NT2/D1 (cell line): ENCODE measurements around the gene ZNF652.
A peak's percentile ranks its signal among the peaks of the same experiment; 100 is the strongest.
"Not testable (repeated sequence)": the region's sequence is repeated elsewhere in the genome, so short reads cannot be mapped to it uniquely, and the experiment has no call there.

Experiments used
- DNase-seq: peaks from one replicate; pipeline ENCODE4 v3.0.0-alpha.2; 2011; ENCODE audit warnings: low read depth, low spot score
- H3K27me3 ChIP-seq: 2 replicates; pipeline ENCODE4 v1.6.0; 2011; ENCODE audit warnings: mild to moderate bottlenecking; ENCODE audit not compliant: insufficient read length, insufficient read depth
- H3K36me3 ChIP-seq: 2 replicates; pipeline ENCODE4 v1.6.1; 2011; ENCODE audit warnings: mild to moderate bottlenecking, low read length, mixed read lengths; ENCODE audit not compliant: insufficient read depth, insufficient read length
- H3K4me1 ChIP-seq: 2 replicates; pipeline ENCODE4 v1.5.1; 2011; ENCODE audit not compliant: insufficient read depth, insufficient read length
- H3K4me3 ChIP-seq: 2 replicates; pipeline ENCODE4 v1.5.1; 2011; ENCODE audit warnings: low read depth; ENCODE audit not compliant: insufficient read length
- H3K9ac ChIP-seq: 2 replicates; pipeline ENCODE4 v1.6.0; 2011; ENCODE audit warnings: low read depth; ENCODE audit not compliant: insufficient read length
- H3K9me3 ChIP-seq: 2 replicates; pipeline ENCODE4 v1.5.1; 2011; ENCODE audit warnings: mild to moderate bottlenecking, low read length; ENCODE audit not compliant: insufficient read depth
- SUZ12 ChIP-seq: IDR thresholded peaks from 2 replicates; pipeline ENCODE4 v1.6.1; 2011; ENCODE audit not compliant: insufficient read length, insufficient read depth; ENCODE audit errors: extremely low read depth
- YY1 ChIP-seq: IDR thresholded peaks from 2 replicates; pipeline ENCODE4 v1.6.1; 2011; ENCODE audit not compliant: insufficient read length, insufficient read depth
- ZNF274 ChIP-seq: IDR thresholded peaks from 2 replicates; pipeline ENCODE4 v1.6.1; 2011; ENCODE audit warnings: mild to moderate bottlenecking, low read depth, low read length

The ZNF652 gene

DNA sequence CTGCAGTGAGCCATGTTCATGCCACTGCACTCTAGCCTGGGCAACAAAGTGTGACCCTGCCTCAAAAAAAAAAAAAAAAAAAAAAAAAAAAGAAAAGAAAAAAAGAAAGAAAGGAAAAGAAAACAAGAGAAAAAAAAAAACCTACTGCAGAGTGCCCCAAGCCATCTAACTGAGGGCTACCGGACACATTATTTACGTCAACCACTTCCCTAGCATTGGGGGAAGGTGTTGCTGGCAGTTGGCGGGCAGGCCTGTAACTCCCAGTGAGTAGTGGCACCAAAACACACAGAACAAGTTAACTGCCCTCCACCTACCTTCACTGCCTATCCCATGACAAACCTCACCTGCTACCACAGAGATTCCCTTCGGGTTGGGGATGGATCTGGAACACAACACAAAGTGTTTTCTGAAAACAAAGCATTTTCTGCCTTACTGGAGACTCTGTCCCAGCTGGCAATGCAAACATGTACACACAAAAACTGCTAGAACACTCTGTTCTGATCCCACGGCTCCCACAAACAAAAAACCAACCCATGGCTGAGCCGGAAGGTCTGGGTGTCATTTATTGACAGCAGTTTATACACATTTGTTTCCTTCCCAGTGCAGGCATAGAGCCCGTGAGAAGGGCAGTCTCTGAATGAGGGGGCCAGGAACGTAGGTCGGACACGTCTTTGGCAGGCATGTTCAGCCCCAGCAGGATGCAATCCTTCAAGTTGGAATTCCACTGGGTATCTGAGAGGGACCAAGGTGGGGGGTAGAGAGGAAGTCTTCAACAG lies 41.7 kb upstream of the ZNF652 start:
- TF ChIP-seq ZNF274 = no peak
- TF ChIP-seq SUZ12 = no peak
- TF ChIP-seq YY1 = no peak
- Histone ChIP-seq H3K4me1 (peaks cover 2% of the 10 kb centered on the region), H3K9me3 (no peaks in the 10 kb centered on the region), H3K27me3 (no peaks in the 10 kb centered on the region), H3K4me3 (no peak overlapping the region), H3K9ac (no peak overlapping the region), H3K36me3 (peaks cover 70% of the 10 kb centered on the region)
- no peak for DNase-seq

DNA sequence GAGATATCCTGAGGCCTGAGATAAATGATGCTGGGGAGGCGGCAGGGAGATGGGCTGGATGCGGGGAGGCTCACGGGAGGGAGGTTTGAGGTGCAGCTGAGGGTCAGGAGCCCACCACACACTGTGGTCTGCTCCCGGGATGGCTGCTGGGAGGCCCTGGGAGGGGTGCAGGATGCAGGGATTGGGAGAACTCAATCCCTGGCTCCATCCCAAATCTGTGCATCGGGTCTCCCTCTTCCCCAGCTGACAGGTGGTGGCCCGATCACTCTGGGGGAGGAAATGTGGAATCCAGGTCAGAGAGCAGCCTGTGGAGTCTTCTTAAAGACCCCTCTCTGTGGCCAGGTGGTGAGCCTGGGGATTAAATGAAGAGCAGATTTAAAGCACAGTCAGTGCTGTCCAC lies 40.7 kb upstream of the ZNF652 start:
- Histone ChIP-seq H3K4me1 (no peaks in the 10 kb centered on the region), H3K36me3 (peaks cover 60% of the 10 kb centered on the region), H3K4me3 (no peak overlapping the region), H3K9ac (peak overlapping the region; percentile 9), H3K9me3 (no peaks in the 10 kb centered on the region), H3K27me3 (no peaks in the 10 kb centered on the region)
- no peak for DNase-seq
- TF ChIP-seq SUZ12 = no peak
- no peak for TF ChIP-seq ZNF274
- TF ChIP-seq YY1 = no peak

DNA sequence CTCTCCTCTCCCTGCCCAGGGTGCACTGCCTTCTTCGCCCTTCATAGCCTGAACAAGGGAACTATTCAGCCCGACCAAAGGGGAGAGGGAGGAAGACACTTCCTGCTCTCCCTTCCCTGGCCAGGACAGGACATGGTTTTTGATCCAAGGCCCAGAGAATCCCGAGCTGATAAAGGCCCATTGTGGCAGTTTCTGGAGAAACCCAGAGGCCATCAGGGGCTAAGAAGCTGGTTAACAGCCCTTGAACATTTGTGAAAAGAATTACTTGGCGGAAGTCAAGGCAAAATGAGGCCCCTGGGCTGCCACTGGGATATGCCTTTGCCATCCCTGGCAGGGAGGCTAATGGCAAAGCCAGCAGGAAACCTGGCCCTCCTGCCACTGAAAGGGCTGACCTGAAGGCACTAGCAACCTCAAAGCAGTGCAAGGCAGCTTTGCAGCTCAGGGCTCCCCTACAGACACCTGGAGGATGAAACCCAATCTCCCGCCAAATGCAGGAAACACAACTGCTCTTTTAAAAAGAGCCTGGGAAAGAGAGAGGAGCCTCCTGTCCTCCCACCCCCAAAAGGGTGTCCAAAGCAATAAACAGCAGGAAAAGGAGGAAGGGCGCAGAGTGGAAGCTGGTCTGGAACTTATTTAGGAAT lies 40.0 kb upstream of the ZNF652 start:
- DNase-seq = no peak
- peaks cover 53% of the 10 kb centered on the region for H3K36me3 ChIP-seq
- peaks cover 2% of the 10 kb centered on the region for H3K4me1 ChIP-seq
- no peaks in the 10 kb centered on the region for H3K9me3 ChIP-seq
- H3K27me3 ChIP-seq = no peaks in the 10 kb centered on the region
- TF ChIP-seq ZNF274 = no peak
- no peak for TF ChIP-seq SUZ12
- TF ChIP-seq YY1 = no peak
- no peak overlapping the region for H3K4me3 ChIP-seq
- peak overlapping the region; percentile 36 for H3K9ac ChIP-seq

DNA sequence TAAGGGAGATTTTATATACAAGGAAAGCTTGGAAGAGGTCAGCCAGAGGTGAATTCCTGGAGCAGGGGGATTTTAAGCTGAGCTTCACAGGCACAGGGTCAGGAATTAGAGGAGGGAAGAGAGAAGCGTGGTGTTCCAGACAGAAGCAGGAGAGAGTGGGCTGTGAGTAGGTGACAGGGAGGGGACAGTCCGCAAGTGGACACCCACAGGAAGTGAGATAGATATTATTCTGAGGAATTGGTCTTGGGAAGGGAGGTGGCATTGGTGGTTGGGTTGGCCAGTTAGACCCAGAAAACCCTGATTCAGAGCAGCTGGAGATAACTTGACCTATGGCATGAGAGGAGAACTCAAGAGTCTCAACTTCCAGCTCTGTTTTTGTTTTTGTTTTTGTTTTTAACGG lies 37.9 kb upstream of the ZNF652 start:
- TF ChIP-seq YY1 (no peak), ZNF274 (no peak), SUZ12 (no peak)
- H3K9me3 ChIP-seq = no peaks in the 10 kb centered on the region
- H3K9ac ChIP-seq = no peak overlapping the region
- H3K27me3 ChIP-seq = no peaks in the 10 kb centered on the region
- DNase-seq = no peak
- H3K4me3 ChIP-seq = no peak overlapping the region
- peaks cover 2% of the 10 kb centered on the region for H3K4me1 ChIP-seq
- peaks cover 32% of the 10 kb centered on the region for H3K36me3 ChIP-seq

DNA sequence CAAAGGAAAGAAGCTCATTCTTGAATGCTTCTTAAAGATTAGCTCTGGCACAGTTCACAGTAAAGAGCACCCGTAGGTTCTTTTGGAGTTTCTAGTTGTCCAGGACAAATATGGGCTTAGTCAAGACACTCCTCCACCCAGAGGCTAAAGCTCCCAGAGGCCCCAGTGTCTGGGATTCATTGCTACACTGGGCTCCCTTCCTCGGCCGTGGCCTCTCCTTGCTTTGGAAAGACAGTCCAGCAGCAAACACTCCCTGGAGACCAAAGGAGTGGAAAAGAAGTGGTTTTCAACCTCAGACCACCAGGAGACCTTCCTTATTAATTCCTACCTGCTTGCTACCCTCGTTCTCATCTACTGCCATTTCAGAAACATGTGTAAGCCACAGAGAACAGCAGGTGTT lies 35.5 kb upstream of the ZNF652 start:
- TF ChIP-seq YY1 (no peak), SUZ12 (no peak), ZNF274 (no peak)
- Histone ChIP-seq H3K4me3 (no peak overlapping the region), H3K9ac (no peak overlapping the region), H3K4me1 (peaks cover 2% of the 10 kb centered on the region), H3K27me3 (no peaks in the 10 kb centered on the region), H3K9me3 (no peaks in the 10 kb centered on the region), H3K36me3 (peaks cover 8% of the 10 kb centered on the region)
- no peak for DNase-seq

DNA sequence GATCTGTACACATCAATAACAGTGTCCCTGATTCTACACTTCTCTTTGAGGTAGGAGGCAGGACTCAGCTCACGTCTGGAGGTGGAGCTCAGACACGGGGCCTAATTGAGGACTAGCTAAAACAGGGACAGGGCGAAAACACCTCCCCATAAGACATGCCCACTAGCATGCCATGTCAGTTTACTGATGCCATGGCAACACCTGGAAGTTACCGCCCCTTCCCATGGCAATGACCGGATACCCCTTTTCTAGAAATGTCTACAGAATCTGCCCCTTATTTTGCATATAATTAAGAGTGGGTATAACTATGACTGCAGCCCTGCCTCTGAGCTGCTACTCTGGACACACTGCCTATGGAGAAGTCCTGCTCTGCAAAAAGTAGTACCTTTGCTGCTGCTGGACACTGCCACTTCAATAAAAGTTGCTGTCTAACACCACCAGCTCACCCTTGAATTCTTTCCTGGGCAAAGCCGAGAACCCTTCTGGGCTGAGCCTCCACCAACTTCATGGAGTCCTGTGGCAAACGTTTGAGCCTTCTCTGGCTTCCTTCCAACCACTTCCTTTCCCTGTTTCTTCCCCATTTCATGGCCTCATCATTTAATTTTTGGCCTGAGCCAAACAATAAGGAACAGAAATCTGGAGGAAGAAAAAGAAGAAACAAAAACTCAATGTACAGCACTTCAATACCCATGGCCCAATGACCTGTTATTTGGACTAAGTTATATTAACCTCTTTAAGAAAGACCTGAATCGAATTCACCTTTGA lies 31.6 kb upstream of the ZNF652 start:
- Histone ChIP-seq H3K9ac (no peak overlapping the region), H3K4me3 (no peak overlapping the region), H3K9me3 (no peaks in the 10 kb centered on the region), H3K4me1 (peaks cover 6% of the 10 kb centered on the region), H3K36me3 (no peaks in the 10 kb centered on the region), H3K27me3 (no peaks in the 10 kb centered on the region)
- TF ChIP-seq SUZ12 (no peak), ZNF274 (no peak), YY1 (no peak)
- no peak for DNase-seq

DNA sequence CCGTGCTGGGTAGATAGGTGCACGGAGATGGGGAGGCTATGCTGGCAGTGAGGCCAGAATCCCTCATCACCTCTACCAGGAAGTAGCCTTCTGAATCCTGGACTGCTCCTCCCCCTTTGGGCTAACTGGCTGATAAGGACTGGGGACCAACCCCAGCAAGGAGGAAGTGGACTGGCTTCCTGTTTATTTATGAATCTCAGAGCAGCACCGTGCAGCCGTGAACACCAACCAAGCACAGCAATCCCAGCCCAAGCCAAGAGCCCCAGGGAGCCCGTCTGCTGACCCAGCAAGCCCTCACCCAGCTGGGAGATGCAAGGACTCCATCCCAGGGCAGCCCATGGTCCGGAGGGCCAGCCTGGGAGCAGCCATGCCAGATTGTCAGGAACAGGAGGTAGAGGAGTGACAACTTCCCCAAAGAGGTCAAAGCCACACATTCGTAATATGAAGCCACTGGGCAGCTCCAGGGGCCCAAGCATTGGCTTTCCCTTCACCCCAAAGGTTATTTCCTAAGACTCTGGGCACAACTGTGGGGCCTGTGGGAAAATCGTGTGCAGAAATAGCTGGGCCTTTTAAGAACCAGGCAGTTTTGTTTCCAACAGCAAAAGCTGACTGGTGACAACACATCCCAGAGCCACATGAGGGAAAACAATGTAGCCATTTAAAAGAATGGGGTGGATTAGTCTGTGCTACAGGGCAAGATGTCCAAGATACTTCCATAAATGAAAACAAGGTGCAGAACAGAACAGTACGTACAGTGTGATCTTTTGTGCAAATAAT lies 28.7 kb upstream of the ZNF652 start:
- no peaks in the 10 kb centered on the region for H3K36me3 ChIP-seq
- H3K4me3 ChIP-seq = no peak overlapping the region
- TF ChIP-seq ZNF274 (no peak), SUZ12 (no peak), YY1 (no peak)
- no peaks in the 10 kb centered on the region for H3K9me3 ChIP-seq
- no peak overlapping the region for H3K9ac ChIP-seq
- no peak for DNase-seq
- no peaks in the 10 kb centered on the region for H3K27me3 ChIP-seq
- H3K4me1 ChIP-seq = peaks cover 6% of the 10 kb centered on the region

DNA sequence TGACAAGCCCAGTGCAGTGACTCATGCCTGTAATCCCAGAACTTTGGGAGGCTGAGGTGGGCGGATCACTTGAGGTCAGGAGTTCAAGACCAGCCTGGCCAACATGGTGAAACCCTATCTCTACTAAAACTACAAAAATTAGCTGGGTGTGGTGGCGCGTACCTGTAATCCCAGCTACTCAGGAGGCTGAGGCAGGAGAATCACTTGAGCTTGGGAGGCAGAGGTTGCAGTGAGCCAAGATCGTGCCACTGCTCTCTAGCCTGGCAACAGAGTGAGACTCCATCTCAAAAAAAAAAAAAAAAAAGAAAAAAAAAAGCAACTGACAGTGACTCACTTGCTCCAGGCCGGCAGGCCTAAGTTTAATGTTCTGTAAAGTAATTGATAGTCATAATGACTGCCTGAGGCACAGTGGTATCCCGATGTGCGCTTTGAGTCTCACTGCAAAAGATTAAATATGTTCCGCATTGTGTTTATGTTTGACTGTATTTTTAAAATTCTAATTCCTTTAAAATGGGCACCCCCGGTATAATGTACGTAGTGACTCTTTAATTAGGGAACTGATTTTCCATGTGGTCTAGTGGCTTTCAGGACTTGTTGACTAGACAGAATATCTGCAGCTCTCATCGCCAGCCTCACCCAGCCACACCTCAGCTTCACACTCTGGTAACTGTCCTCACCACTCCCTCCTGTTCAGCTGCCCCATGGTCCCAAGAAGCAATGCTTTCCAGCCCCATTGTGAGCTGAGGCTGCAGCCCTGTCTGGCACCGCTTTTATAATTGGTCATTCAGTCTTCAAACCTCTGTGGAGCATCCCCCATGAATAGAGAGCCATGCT lies 27.7 kb upstream of the ZNF652 start:
- not testable (repeated sequence) for H3K27me3 ChIP-seq, H3K36me3 ChIP-seq, H3K9ac ChIP-seq, H3K4me3 ChIP-seq, H3K9me3 ChIP-seq, DNase-seq, H3K4me1 ChIP-seq
